Spleen (tissue), 11 donors: Measurements from ENCODE around the gene ARSA. TPM values are rescaled to one million over a fixed set of nuclear protein-coding genes. Genes with fewer than 3 reads are reported as not detected.

Source experiments
- DNase-seq: peaks from one replicate; pipeline ENCODE4 v3.0.0-alpha.2; 2020
- H3K27ac ChIP-seq, 8 donors: fragments of 200-600 bp; sonication (generic) in 7 of 8; 1 replicate in 4 of 8; 2 replicates in 4 of 8; pipeline versions ENCODE4 v1.5.0 to v1.8.0; 2016 to 2021; ENCODE audit warnings: inconsistent platforms in 4 of 8, mild to moderate bottlenecking in 4 of 8, moderate library complexity in 1 of 8
- H3K27me3 ChIP-seq, 7 donors: fragments of 200-600 bp; sonication (generic) in 6 of 7; replicated peaks in 1 of 7; 1 replicate in 4 of 7; 2 replicates in 3 of 7; pipeline versions ENCODE4 v1.5.0 to v1.8.0; 2016 to 2021; ENCODE audit warnings: inconsistent platforms in 3 of 7, mild to moderate bottlenecking in 1 of 7
- H3K36me3 ChIP-seq, 6 donors: fragments of 200-600 bp; sonication (generic) in 5 of 6; 1 replicate in 4 of 6; 2 replicates in 2 of 6; pipeline versions ENCODE4 v1.5.0 to v1.8.0; 2016 to 2021; ENCODE audit warnings: inconsistent platforms in 2 of 6
- H3K4me1 ChIP-seq, 6 donors: fragments of 200-600 bp; sonication (generic) in 5 of 6; 1 replicate in 3 of 6; 2 replicates in 3 of 6; pipeline versions ENCODE4 v1.5.0 to v1.8.0; 2016 to 2021; ENCODE audit warnings: inconsistent platforms in 3 of 6
- H3K4me3 ChIP-seq, 8 donors: fragments of 200-600 bp; sonication (generic) in 7 of 8; 1 replicate in 4 of 8; 2 replicates in 4 of 8; pipeline versions ENCODE4 v1.5.0 to v1.8.0; 2016 to 2021; ENCODE audit warnings: inconsistent platforms in 4 of 8, mild to moderate bottlenecking in 4 of 8, moderate library complexity in 2 of 8
- H3K9me3 ChIP-seq, 8 donors: fragments of 200-600 bp; sonication (generic) in 7 of 8; 1 replicate in 4 of 8; 2 replicates in 4 of 8; pipeline versions ENCODE4 v1.5.0 to v1.8.0; 2016 to 2021; ENCODE audit warnings: inconsistent platforms in 4 of 8
- CTCF ChIP-seq, 11 experiments: fragments of 200-600 bp in 7 of 11; fragments of 450-650 bp in 4 of 11; sonication (generic) in 4 of 11; IDR thresholded peaks in 8 of 11; conservative IDR thresholded peaks in 3 of 11; 1 replicate in 7 of 11; 2 replicates in 4 of 11; pipeline versions ENCODE4 v1.4.0 to v1.8.0; 2016 to 2021; ENCODE audit warnings: antibody characterized with exemption in 11 of 11, inconsistent platforms in 4 of 11, mild to moderate bottlenecking in 1 of 11
- POLR2A ChIP-seq, 3 donors: fragments of 450-650 bp; IDR thresholded peaks; one replicate each; pipeline ENCODE4 v1.5.1; 2017; ENCODE audit warnings: antibody characterized with exemption in 3 of 3, mild to moderate bottlenecking in 1 of 3
- POLR2AphosphoS5 ChIP-seq, 3 donors: sonication (generic); formaldehyde crosslinking; IDR thresholded peaks; one replicate each; pipeline ENCODE4 v1.5.1; 2017; ENCODE audit warnings: antibody characterized with exemption in 3 of 3
- WGBS, 5 donors: extraction: QIAGEN DNeasy Blood & Tissue Kit in 3 of 5; methylation state at CpG; one replicate each; pipeline versions ENCODE4 v1.1.5 to v1.1.7; 2013 to 2018; 5-methylcytosine and 5-hydroxymethylcytosine counted together
- intact Hi-C: fragments of 100-400 bp; cut with DNase I; formaldehyde crosslinking; loops from one replicate; pipeline ENCODE4 v1.15.0; 2023; ENCODE audit warnings: low total_unique reads
- polyA plus RNA-seq, 3 donors: library from polyadenylated mRNA; stranded (reverse); fragments of 200-250 nt; gene quantifications; one replicate each; pipeline ENCODE4 v1.2.1, GENCODE V29; 2013
- total RNA-seq, 7 donors: library from RNA; depleted of rRNA in 3 of 7; stranded (reverse); fragments of >200 nt in 3 of 7; fragmentation: NEBNext Ultra II Directional in 4 of 7; extraction: Animal tissue kit (Norgen Biotek cat#: 25700) in 4 of 7; gene quantifications; one replicate each; pipeline versions ENCODE4 v1.1.0 to v1.2.1, GENCODE V29; 2016 to 2021
- donor health status: healthy with polysubstance abuse.
- donor health status: DM: no; HTN: no; CAD: no; lungs with moderate emphysema.
- donor health status: DM: no; HTN: no; CAD: no.
- donor health status: Bipolar disorder and iron deficiency.
- donor health status: healthy.
- donor health status: DM: no; HTN: no; CAD: no.
- donor health status: DM: yes; HTN: yes; CAD: no.

Gene ARSA
- total and polyA plus RNA-seq, 10 donors = 26.0 to 108 (median 64.7) TPM

GRCh38 chr22:50633771-50634170, 5.8 kb upstream of the ARSA start:
- Histone ChIP-seq H3K27ac (no peak overlapping the region), H3K4me1 (peaks cover 0 to 15% (median 6%) of the 10 kb centered on the region in 6 donors), H3K27me3 (no peaks in the 10 kb centered on the region), H3K4me3 (no peak overlapping the region), H3K36me3 (no peaks in the 10 kb centered on the region), H3K9me3 (no peaks in the 10 kb centered on the region)
- intact Hi-C loops = no loop called here
- no peak for DNase-seq
- 86 to 92% (median 89%) methylated on average over 11 of the region's 11 CpGs for WGBS, 5 donors
- TF ChIP-seq POLR2AphosphoS5 (IDR thresholded peaks at IDR 0.05) (no peak), CTCF (IDR thresholded peaks at IDR 0.05 in 8 of 11, conservative IDR thresholded peaks at IDR 0.05 in 3 of 11) (no peak), POLR2A (IDR thresholded peaks at IDR 0.05) (no peak)

- 78 to 98% (median 90%) methylated on average over 5 of the region's 5 CpGs for WGBS, 5 donors
- Histone ChIP-seq H3K9me3 (no peaks in the 10 kb centered on the region), H3K27ac (no peak overlapping the region), H3K36me3 (no peaks in the 10 kb centered on the region), H3K27me3 (no peaks in the 10 kb centered on the region), H3K4me1 (peaks cover 0 to 21% (median 9%) of the 10 kb centered on the region in 6 donors), H3K4me3 (no peak overlapping the region)
- intact Hi-C loops = no loop called here
- TF ChIP-seq POLR2A (IDR thresholded peaks at IDR 0.05) (no peak), POLR2AphosphoS5 (IDR thresholded peaks at IDR 0.05) (no peak), CTCF (IDR thresholded peaks at IDR 0.05 in 8 of 11, conservative IDR thresholded peaks at IDR 0.05 in 3 of 11) (no peak)
- no peak for DNase-seq
These were observed 5.1 kb upstream of the ARSA start for GRCh38 chr22:50633086-50633485.

- intact Hi-C loops = no loop called here
- peak overlapping the region in 2 of 8 donors; percentile 20 to 30 for H3K4me3 ChIP-seq
- peak overlapping the region in 2 of 8 donors; percentile 5 to 35 for H3K27ac ChIP-seq
- no peaks in the 10 kb centered on the region for H3K27me3 ChIP-seq
- peaks cover 11 to 46% (median 28%) of the 10 kb centered on the region in 6 donors for H3K4me1 ChIP-seq
- peaks cover 0 to 16% (median 9%) of the 10 kb centered on the region in 6 donors for H3K36me3 ChIP-seq
- peak in 1 of 3 donors; percentile 18 for TF ChIP-seq POLR2AphosphoS5 (IDR thresholded peaks at IDR 0.05)
- no peak for TF ChIP-seq CTCF (IDR thresholded peaks at IDR 0.05 in 8 of 11, conservative IDR thresholded peaks at IDR 0.05 in 3 of 11)
- DNase-seq = peak; percentile 52
- no peaks in the 10 kb centered on the region for H3K9me3 ChIP-seq
- WGBS, 5 donors = 65 to 88% (median 80%) methylated on average over 5 of the region's 5 CpGs
These were observed 2.4 kb upstream of the ARSA start for GRCh38 chr22:50630376-50630775.

GRCh38 chr22:50628543-50629134, 687 bp upstream of the ARSA start:
- no peaks in the 10 kb centered on the region for H3K27me3 ChIP-seq
- peaks cover 0 to 28% (median 15%) of the 10 kb centered on the region in 6 donors for H3K36me3 ChIP-seq
- no peaks in the 10 kb centered on the region for H3K9me3 ChIP-seq
- H3K4me3 ChIP-seq = peak overlapping the region; percentile 63 to 90 (median 66)
- WGBS, 5 donors = 31 to 34% (median 32%) methylated on average over 16 of the region's 16 CpGs
- H3K4me1 ChIP-seq = peaks cover 11 to 49% (median 28%) of the 10 kb centered on the region in 6 donors
- intact Hi-C loops = no loop called here
- TF ChIP-seq POLR2A (IDR thresholded peaks at IDR 0.05) (no peak), CTCF (IDR thresholded peaks at IDR 0.05 in 8 of 11, conservative IDR thresholded peaks at IDR 0.05 in 3 of 11) (peak in 1 of 11 experiments; percentile 8), POLR2AphosphoS5 (IDR thresholded peaks at IDR 0.05) (no peak)
- H3K27ac ChIP-seq = peak overlapping the region; percentile 69 to 92 (median 88)
- DNase-seq = peak; percentile 66
